OCI-LY3 (cell line): ENCODE data around the gene PAM16.

Experiments used
- EZH2phosphoT487 ChIP-seq: fragments of 200-600 bp; shearing (Covaris generic); IDR thresholded peaks from 2 replicates; pipeline ENCODE4 v1.6.1; 2018; ENCODE audit warnings: antibody characterized with exemption, mixed run types, low read depth
- TF ChIP-seq, protein P1 (sequence below): fragments of 200-600, 300-600 bp; sonication (generic); IDR thresholded peaks from 2 replicates; pipeline ENCODE4 v1.5.1; 2014; ENCODE audit warnings: antibody characterized with exemption, low read length, low read depth

DNA sequence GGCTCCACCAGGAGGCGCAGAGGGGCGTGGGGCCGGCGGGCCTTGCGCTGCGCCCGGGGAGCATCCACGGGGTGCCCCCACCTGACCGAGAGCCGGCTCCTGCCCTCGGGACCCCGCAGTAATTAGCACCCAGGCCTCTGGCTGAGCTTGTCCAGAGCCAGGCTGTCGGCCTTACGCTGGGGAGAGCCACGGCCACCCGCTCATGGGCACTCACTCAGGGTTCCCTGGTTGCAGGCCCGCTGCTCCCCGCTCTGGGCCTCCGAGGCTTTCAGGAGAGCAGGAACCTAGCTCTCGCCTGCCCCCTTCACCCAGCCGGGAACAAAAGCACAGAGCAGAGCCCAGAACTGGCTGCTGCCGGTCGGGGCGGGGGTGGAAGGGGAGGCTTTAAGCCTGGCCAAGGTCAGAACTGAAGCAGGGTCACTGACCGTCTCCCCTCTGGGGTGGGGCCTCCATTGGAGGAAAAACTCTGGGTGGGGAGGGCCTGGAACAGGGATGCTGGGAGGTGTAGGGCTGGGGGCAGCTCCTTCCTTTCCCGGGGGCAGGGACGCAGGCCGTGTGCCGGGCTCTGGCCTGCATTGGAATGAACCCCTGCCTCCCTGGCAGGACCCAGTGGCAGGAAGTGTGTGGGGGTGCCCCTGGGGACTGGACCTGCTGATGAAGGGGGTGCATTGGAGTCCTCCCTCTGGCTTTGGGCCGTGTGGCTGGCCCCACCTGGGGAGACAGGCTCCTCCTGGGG lies 22.9 kb downstream of the PAM16 start:
- TF ChIP-seq, protein P1, sequence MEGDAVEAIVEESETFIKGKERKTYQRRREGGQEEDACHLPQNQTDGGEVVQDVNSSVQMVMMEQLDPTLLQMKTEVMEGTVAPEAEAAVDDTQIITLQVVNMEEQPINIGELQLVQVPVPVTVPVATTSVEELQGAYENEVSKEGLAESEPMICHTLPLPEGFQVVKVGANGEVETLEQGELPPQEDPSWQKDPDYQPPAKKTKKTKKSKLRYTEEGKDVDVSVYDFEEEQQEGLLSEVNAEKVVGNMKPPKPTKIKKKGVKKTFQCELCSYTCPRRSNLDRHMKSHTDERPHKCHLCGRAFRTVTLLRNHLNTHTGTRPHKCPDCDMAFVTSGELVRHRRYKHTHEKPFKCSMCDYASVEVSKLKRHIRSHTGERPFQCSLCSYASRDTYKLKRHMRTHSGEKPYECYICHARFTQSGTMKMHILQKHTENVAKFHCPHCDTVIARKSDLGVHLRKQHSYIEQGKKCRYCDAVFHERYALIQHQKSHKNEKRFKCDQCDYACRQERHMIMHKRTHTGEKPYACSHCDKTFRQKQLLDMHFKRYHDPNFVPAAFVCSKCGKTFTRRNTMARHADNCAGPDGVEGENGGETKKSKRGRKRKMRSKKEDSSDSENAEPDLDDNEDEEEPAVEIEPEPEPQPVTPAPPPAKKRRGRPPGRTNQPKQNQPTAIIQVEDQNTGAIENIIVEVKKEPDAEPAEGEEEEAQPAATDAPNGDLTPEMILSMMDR = peak; percentile 46
- TF ChIP-seq EZH2phosphoT487 = no peak
